D341Med (cell line): ENCODE measurements around the gene TMEM191C.
"Not testable (repeated sequence)": the region's sequence is repeated elsewhere in the genome, so short reads cannot be mapped to it uniquely, and the experiment has no call there.

Experiments
- DNase-seq: peaks from one replicate; pipeline ENCODE4 v3.0.0; 2012; ENCODE audit warnings: low spot score

Gene TMEM191C

GRCh38 chr22:21473664-21474063, 6.5 kb downstream of the TMEM191C start:
- not testable (repeated sequence) for DNase-seq

- DNase-seq, result not testable (repeated sequence)
These were observed 16.9 kb downstream of the TMEM191C start for GRCh38 chr22:21484039-21484438.

GRCh38 chr22:21487723-21488122, 20.5 kb downstream of the TMEM191C start:
- not testable (repeated sequence) for DNase-seq

GRCh38 chr22:21489149-21489680, 22.0 kb downstream of the TMEM191C start:
- DNase-seq, result not testable (repeated sequence)

- DNase-seq, result not testable (repeated sequence)
These were observed 23.4 kb downstream of the TMEM191C start for GRCh38 chr22:21490556-21490955.

- not testable (repeated sequence) for DNase-seq
These were observed 25.1 kb downstream of the TMEM191C start for GRCh38 chr22:21492271-21492670.

- DNase-seq, result not testable (repeated sequence)
These were observed 26.9 kb downstream of the TMEM191C start for GRCh38 chr22:21493789-21494782.

GRCh38 chr22:21497984-21498383, 30.8 kb downstream of the TMEM191C start:
- DNase-seq, result not testable (repeated sequence)

GRCh38 chr22:21498489-21498888, 31.3 kb downstream of the TMEM191C start:
- not testable (repeated sequence) for DNase-seq

GRCh38 chr22:21499623-21500506, 32.7 kb downstream of the TMEM191C start:
- DNase-seq, result not testable (repeated sequence)

GRCh38 chr22:21510397-21510796, 43.2 kb downstream of the TMEM191C start:
- DNase-seq, result not testable (repeated sequence)

GRCh38 chr22:21512022-21512421, 44.8 kb downstream of the TMEM191C start:
- DNase-seq, result not testable (repeated sequence)

- not testable (repeated sequence) for DNase-seq
These were observed 46.9 kb downstream of the TMEM191C start for GRCh38 chr22:21514117-21514516.

GRCh38 chr22:21515234-21515633, 48.0 kb downstream of the TMEM191C start:
- not testable (repeated sequence) for DNase-seq

GRCh38 chr22:21516522-21516921, 49.3 kb downstream of the TMEM191C start:
- not testable (repeated sequence) for DNase-seq

GRCh38 chr22:21516970-21517764, 50.0 kb downstream of the TMEM191C start:
- DNase-seq, result not testable (repeated sequence)
